Panc1 (cell line): ENCODE data around the gene SECTM1.

Source experiments
- CTCF ChIP-seq: fragments of 450-650 bp; IDR thresholded peaks from 2 replicates; pipeline ENCODE4 v1.5.1; 2017; ENCODE audit warnings: mild to moderate bottlenecking
- POLR2AphosphoS5 ChIP-seq: IDR thresholded peaks from 2 replicates; pipeline ENCODE4 v1.6.1; 2012; ENCODE audit warnings: mild to moderate bottlenecking, low read depth, low read length, moderate library complexity
- TF ChIP-seq, protein P1 (sequence below), 2 experiments: IDR thresholded peaks; 2 replicates each; pipeline ENCODE4 v1.6.1; 2011 to 2012; ENCODE audit warnings: low read depth in 2 of 2, control low read depth in 1 of 2, low read length in 1 of 2, mild to moderate bottlenecking in 1 of 2, moderate library complexity in 1 of 2; ENCODE audit not compliant: insufficient read depth in 1 of 2

DNA sequence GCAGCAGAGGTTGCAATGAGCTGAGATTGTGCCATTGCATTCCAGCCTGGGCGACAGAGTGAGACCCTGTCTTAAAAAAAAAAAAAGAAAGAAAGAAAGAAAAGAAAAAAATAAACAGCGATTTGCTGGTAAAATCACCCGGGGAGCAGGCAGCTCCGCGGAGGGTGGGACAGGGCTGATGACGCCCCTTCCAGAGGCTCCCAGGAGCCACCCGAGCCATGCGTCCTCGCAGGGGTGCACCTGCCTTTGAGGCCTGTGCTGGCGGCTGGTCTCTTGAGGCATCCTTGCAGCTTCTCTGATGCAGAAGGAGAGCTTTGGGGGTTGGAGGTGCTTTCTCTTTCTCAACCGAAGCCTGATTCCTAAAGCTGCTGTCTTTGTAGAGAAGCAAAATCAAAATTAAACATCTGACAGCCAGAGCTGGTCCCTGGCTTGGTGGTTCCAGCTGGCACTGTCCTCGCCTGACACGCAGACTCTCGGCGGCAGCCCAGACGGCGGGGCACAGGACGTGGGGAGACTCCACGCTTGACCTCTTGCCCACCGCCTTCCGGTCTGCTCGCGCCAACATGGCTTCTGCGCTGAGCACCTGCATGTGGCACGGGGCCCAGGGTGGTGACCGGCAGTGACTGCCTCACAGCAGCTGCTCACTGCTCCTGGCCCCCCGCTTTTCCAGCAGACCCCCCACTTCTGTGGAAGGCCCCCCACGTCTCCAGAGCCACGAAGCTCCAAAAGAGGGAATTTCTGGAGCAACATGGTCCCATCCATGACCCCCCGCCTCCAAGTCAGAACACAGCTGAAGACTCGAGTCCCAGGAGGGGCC, 44.6 kb upstream of the SECTM1 start:
- no peak for TF ChIP-seq CTCF
- TF ChIP-seq, protein P1, sequence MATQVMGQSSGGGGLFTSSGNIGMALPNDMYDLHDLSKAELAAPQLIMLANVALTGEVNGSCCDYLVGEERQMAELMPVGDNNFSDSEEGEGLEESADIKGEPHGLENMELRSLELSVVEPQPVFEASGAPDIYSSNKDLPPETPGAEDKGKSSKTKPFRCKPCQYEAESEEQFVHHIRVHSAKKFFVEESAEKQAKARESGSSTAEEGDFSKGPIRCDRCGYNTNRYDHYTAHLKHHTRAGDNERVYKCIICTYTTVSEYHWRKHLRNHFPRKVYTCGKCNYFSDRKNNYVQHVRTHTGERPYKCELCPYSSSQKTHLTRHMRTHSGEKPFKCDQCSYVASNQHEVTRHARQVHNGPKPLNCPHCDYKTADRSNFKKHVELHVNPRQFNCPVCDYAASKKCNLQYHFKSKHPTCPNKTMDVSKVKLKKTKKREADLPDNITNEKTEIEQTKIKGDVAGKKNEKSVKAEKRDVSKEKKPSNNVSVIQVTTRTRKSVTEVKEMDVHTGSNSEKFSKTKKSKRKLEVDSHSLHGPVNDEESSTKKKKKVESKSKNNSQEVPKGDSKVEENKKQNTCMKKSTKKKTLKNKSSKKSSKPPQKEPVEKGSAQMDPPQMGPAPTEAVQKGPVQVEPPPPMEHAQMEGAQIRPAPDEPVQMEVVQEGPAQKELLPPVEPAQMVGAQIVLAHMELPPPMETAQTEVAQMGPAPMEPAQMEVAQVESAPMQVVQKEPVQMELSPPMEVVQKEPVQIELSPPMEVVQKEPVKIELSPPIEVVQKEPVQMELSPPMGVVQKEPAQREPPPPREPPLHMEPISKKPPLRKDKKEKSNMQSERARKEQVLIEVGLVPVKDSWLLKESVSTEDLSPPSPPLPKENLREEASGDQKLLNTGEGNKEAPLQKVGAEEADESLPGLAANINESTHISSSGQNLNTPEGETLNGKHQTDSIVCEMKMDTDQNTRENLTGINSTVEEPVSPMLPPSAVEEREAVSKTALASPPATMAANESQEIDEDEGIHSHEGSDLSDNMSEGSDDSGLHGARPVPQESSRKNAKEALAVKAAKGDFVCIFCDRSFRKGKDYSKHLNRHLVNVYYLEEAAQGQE (IDR thresholded peaks at IDR 0.05; ENCODE audit: insufficient read depth in 1 of 2, low read depth in 2 of 2, low read length in 1 of 2) = no peak
- no peak for TF ChIP-seq POLR2AphosphoS5
